ENCODE data around the gene NEUROD2.

The NEUROD2 gene

GRCh38 chr17:39606434-39607056 is 1.2 kb downstream of the NEUROD2 start:
- no peak for DNase-seq (ENCODE audit: insufficient read length, low spot score)

DNA sequence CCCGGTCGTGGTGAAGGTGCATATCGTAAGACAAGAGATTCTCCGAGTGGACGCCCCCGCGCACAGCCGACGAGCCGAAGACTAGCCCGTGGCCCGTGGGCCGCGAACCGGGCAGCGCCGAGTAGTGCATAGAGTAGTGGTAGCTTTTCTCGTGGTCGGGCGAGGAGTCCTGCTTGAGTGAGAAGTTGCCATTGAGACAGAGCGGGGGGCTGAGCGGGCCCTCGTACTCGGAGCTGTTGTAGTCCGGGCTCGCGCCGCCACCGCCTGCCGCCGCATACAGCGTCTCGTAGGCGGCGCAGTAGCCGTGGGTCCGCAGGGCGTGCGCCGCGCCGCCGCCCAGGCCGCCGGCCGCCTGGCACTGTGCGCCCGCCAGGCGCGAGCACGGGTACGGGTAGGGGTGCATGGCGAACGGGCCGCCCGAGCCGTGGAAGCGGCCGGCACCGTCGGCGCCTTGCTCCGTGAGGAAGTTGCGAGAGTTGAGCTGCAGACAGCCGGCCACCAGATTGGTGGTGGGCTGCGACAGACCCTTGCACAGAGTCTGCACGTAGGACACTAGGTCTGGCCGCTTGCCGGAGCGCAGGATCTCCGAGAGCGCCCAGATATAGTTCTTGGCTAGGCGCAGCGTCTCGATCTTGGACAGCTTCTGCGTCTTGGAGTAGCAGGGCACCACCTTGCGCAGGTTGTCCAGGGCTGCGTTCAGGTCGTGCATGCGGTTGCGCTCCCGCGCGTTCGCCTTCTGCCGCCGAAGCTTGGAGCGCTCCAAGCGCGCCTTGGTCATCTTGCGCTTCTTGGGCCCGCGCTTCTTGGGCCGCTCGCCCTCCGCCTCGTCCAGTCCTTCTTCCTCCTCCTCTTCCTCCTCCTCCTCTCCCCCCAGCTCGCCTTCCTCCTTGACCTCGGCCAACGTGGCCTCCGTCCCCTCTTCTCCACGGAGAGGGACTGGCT is 2.0 kb downstream of the NEUROD2 start:
- TF ChIP-seq TAF1 (IDR thresholded peaks at IDR 0.05; ENCODE audit: low read depth, low read length) (no peak), PAX5 (IDR thresholded peaks at IDR 0.05; ENCODE audit: insufficient read depth, low read length, severe bottlenecking) (no peak), POLR2A (IDR thresholded peaks at IDR 0.05; ENCODE audit: low read depth, low read length) (no peak), POU2F2 (IDR thresholded peaks at IDR 0.05; ENCODE audit: low read depth, low read length) (no peak), POLR2AphosphoS5 (IDR thresholded peaks at IDR 0.05; ENCODE audit: low read depth, low read length) (no peak), SPI1 (IDR thresholded peaks at IDR 0.05; ENCODE audit: low read depth, low read length) (no peak)
- DNase-seq (ENCODE audit: insufficient read length, low spot score) (no peak), FAIRE-seq (no peak)

More at GRCh38 chr17:39606434-39607056, 1.2 kb downstream of the NEUROD2 start:
- FAIRE-seq = no peak
- TF ChIP-seq PAX5 (IDR thresholded peaks at IDR 0.05; ENCODE audit: insufficient read depth, low read length, severe bottlenecking) (no peak), POLR2AphosphoS5 (IDR thresholded peaks at IDR 0.05; ENCODE audit: low read depth, low read length) (no peak), SPI1 (IDR thresholded peaks at IDR 0.05; ENCODE audit: low read depth, low read length) (no peak), POU2F2 (IDR thresholded peaks at IDR 0.05; ENCODE audit: low read depth, low read length) (no peak), TAF1 (IDR thresholded peaks at IDR 0.05; ENCODE audit: low read depth, low read length) (no peak), POLR2A (IDR thresholded peaks at IDR 0.05; ENCODE audit: low read depth, low read length) (no peak)

DNA sequence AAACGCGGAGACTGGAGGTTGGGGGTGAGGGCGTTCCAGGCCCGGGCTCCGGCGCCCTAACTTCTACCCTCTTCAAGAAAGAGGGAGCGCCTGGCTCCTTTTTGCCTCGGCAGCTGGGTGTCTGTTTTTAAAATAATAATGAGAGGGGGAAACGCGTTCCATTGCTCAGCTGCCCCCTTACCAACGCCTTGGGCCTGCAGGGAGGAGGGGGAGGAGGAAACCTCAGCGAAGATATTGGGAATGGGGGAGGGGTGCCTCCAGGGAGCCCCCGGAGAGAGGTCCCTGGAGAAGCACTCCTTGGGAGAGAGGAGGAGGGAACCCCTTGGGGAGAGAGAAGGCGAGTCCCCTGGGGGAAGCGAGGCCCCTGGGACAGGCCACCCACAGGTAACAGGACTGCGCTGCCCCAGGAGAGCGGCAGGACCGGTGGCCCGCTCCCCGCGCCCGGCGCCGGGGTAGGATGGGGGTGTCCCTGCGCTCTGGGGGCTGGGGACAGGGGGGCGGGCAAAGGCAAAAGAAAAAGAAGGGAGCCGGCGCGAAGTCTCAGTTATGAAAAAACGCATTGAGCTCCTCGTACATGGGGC is 2.7 kb downstream of the NEUROD2 start:
- DNase-seq (ENCODE audit: insufficient read length, low spot score) = no peak
- no peak for FAIRE-seq
- TF ChIP-seq POU2F2 (IDR thresholded peaks at IDR 0.05; ENCODE audit: low read depth, low read length) = no peak
- no peak for TF ChIP-seq SPI1 (IDR thresholded peaks at IDR 0.05; ENCODE audit: low read depth, low read length)
- TF ChIP-seq PAX5 (IDR thresholded peaks at IDR 0.05; ENCODE audit: insufficient read depth, low read length, severe bottlenecking) = no peak
- no peak for TF ChIP-seq POLR2AphosphoS5 (IDR thresholded peaks at IDR 0.05; ENCODE audit: low read depth, low read length)

- FAIRE-seq (peak; percentile 23), DNase-seq (ENCODE audit: insufficient read length, low spot score) (no peak)
- TF ChIP-seq PAX5 (IDR thresholded peaks at IDR 0.05; ENCODE audit: insufficient read depth, low read length, severe bottlenecking) = no peak
- TF ChIP-seq POU2F2 (IDR thresholded peaks at IDR 0.05; ENCODE audit: low read depth, low read length) = peak; percentile 82; the same call in 1 of the 2 replicates
Measured at GRCh38 chr17:39603304-39604016, 4.3 kb downstream of the NEUROD2 start.

DNA sequence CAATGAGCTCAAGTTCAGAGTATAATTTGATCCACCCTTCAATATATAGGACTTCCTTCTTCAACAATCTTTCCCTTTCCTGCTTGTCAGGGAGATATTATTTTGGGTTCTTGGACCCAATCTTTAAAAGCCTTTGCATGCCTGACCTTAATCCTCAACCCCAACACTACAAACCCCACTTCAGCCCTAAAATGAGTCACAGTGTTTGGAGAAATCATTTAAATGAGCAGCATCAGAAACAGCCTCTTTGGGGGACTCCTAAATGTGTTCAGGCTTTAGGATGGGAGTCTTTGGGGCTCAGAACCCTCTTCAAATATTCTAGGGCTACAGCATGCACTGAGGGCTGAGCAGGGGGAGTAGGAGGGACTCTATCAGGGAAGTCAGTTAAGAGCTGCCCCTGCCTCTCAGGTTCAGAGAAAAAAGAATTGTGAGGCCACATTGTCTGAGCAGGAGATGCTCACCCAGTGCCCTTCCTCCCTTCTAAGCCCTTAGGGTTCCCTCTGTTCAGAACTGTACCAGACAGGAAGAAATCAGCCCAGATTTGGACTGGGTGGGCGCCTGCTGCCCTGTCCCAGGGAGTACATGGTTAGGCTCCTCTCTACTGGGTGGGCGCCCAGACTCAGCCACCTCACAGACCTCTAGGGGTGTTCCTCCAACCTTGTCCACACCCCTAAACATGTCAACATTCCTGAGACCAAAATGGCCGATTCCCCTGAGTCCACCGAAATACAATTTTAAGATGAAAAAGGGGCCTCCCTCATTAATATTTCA is 5.0 kb downstream of the NEUROD2 start:
- FAIRE-seq (no peak), DNase-seq (ENCODE audit: insufficient read length, low spot score) (no peak)
- no peak for TF ChIP-seq POLR2AphosphoS5 (IDR thresholded peaks at IDR 0.05; ENCODE audit: low read depth, low read length)
- no peak for TF ChIP-seq POLR2A (IDR thresholded peaks at IDR 0.05; ENCODE audit: low read depth, low read length)
- TF ChIP-seq POU2F2 (IDR thresholded peaks at IDR 0.05; ENCODE audit: low read depth, low read length) = no peak
- no peak for TF ChIP-seq TAF1 (IDR thresholded peaks at IDR 0.05; ENCODE audit: low read depth, low read length)
- no peak for TF ChIP-seq PAX5 (IDR thresholded peaks at IDR 0.05; ENCODE audit: insufficient read depth, low read length, severe bottlenecking)
- no peak for TF ChIP-seq SPI1 (IDR thresholded peaks at IDR 0.05; ENCODE audit: low read depth, low read length)

DNA sequence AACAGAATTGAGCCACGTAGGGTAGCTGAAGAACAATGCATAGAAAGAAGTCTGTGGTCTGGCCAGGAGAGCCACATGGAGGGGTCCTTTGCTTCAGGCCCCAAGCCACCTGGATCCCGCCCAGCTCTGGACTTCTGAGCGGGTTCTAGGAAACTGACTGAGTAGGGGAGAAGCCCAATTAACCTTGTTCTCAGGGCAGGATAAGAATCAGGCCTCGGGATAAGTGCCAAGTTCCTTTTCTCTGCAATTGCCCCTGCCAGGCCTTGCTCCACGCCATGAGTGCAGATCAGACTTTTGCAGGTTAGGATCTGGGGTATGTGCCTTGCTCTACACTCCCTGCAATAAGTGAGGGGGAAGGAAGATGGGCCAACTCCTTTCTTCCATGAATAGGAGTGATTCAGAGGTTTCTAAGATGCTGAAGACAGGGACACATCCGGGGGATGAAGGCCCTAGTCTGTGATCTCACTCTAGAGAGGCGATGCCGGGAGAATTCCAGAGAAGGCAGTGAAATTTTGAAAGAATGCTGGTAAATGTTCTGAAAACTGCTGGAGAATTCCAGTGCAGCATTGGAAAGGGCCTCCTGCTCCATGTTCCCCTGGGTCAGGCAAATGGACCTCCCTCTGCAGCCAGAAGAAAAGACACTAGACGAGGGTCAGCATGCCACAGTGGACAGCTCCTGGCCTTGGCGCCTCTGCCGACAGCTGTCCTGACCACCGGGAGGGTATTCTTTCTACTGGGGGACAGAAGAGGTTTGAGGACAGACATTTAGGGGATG is 5.8 kb downstream of the NEUROD2 start:
- TF ChIP-seq TAF1 (IDR thresholded peaks at IDR 0.05; ENCODE audit: low read depth, low read length) = no peak
- DNase-seq (ENCODE audit: insufficient read length, low spot score) = no peak
- FAIRE-seq = no peak

DNA sequence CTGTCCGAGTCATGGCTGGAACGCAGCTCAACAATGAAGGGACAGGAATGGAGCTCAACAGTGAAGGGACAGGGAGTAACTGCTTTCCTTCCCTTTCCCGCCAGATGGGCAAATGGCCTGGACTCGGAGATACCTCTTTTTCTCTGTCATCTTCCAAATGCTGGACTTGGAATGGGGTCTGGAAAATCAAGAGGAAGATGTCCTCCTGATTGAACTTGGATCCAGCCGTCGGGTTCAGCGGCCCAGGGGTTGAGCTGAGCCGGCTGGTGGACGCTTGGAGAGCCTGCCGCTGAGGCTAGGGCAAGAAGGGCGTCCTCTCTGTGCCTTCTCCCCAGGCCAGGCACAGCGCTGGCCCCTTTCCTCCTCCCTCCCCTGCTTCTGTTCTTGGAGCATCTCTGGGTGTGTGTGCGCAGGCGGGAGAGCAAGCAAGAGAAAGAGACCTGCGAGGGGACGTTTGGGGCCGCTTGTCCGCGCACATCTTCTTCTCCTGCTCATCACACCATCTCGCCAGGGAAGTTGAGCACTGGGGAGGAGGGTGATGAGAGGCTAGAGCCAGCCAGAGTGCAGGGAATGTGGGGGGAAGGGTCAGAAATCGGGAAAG is 6.6 kb downstream of the NEUROD2 start:
- DNase-seq (ENCODE audit: insufficient read length, low spot score) = no peak
- TF ChIP-seq PAX5 (IDR thresholded peaks at IDR 0.05; ENCODE audit: insufficient read depth, low read length, severe bottlenecking) = no peak
- TF ChIP-seq TAF1 (IDR thresholded peaks at IDR 0.05; ENCODE audit: low read depth, low read length) = no peak
- no peak for TF ChIP-seq SPI1 (IDR thresholded peaks at IDR 0.05; ENCODE audit: low read depth, low read length)
- no peak for TF ChIP-seq POU2F2 (IDR thresholded peaks at IDR 0.05; ENCODE audit: low read depth, low read length)
- TF ChIP-seq POLR2A (IDR thresholded peaks at IDR 0.05; ENCODE audit: low read depth, low read length) = no peak
- no peak for TF ChIP-seq POLR2AphosphoS5 (IDR thresholded peaks at IDR 0.05; ENCODE audit: low read depth, low read length)
- no peak for FAIRE-seq
